GM18499 (cell line): Measurements from ENCODE around the gene NHS.

Source experiments
- ATAC-seq: cut with Tn5 transposase; IDR thresholded peaks from one replicate; pipeline ENCODE4 v1.9.1; 2021; ENCODE audit warnings: moderate number of reproducible peaks; ENCODE audit not compliant: insufficient read depth, unreplicated experiment

The NHS gene

DNA sequence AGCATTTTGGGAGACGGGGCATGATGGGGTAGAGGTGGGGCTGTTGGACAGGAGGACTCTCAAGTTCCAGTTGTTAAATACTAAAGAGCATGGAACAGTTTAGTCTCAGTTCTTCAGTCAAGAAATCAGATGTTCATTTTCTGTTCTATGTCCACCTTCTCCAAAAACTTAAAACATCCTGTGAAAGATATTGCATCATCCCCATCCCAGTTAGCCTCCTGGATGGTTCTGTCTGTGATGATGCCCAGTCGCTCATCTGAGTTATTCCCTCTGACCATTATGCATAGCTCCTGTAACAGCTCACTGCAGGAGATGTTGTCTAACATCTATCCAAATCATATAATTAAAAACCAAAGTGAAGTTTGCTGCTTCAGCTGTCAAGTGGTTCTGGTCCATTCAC lies 330.2 kb downstream of the NHS start:
- ATAC-seq, result no peak

DNA sequence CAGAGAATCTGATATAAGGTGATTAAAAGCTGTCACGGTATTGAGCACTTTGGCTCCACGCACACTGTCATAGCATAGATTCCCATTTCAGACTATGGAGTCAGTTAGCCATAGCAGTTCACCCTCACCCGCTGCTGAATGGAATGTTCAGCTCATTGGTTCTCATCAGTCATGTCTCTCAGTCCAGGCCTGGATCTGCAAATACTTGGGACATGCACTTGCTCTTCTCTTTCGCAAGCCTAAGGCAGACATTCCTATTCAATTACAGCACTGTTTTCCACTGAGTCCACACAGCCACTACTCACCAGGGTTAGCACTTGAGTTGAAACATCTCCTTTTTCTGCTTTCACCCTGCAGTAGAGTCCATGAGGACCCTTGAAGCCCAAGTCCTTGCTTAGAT lies 331.7 kb downstream of the NHS start:
- no peak for ATAC-seq

DNA sequence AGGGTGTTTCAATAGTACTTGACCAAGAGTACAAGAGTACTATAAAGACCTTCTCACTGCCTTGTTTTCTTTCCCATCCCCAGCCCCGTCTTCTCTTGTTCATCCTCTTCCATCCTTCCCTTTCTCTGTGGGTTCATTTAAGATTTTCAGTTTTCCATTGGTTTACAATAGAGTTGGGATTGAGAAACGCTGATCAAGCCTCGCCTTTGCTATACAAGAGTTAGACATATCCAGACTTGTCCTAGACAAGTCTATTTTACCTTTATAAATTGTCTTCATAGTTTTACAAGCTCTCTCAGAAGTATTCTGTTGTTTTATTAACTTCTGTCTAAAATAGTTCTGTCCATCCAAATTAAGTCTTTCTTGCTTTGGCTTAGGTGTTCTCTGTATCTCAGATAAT lies 332.7 kb downstream of the NHS start:
- ATAC-seq, result no peak

DNA sequence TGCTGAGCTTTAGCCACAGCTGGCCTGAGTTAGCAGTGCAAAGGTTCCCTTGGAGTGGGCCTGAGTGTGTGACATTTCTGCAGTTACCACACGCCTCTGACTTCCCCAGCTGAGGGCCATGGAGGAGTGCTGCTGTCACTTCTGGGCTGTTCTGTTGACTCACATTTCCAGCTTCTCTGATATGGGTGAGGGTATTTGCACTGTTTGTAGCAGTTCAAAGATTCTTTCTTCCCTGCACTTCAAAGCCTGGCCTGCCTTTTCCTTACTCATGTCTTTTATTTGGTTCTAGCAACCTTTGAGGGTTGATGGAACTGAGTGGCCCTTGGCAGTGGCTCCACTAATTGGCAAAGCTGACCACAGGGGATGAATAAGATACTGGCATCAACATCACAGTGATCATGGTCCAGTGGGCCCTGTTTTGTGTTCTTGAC lies 335.9 kb downstream of the NHS start:
- ATAC-seq, result no peak

DNA sequence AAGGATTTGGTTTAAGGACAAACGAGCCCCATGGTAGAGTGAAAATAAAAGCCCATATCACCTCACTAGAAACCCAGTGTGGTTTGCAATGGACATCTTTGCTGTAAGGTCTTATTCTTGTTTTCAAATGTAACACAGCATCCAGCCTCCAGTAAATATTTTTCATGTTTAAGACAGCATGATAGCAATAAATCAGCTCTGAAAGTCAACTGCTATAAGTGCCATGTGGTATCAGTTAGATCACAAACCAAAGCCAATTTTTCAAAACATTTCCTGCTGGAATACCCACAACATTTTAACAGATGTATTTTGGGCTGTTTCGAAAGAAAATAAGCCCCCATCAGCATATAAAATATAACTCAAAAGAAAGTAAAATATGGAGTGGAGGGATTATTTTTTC lies 338.3 kb downstream of the NHS start:
- no peak for ATAC-seq

DNA sequence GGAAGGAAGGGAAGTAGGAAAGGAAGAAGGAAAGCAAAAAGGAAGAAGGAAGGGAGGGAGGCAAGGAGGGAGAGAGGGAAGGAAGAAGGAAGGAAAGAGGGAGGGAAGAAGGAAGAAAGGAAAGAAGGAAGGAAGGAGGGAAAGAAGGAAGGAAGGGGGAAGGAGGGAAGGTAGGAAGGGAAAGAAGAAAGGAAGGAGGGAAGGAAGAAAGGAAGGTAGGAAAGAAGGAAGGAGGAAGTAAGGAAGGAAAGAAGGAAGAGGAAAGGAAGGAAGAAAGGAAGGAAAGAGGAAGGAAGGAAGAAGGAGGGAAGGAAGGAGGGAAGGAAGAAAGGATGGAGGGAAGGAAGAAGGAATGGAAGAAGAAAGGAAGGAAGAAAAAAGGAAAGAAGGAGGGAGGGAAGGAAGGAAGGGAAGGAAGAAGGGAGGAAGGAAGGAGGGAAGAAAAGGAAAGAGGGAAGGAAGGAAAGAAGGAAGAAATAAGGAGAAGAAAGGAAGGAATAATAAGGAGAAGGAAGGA lies 343.7 kb downstream of the NHS start:
- ATAC-seq, result no peak

DNA sequence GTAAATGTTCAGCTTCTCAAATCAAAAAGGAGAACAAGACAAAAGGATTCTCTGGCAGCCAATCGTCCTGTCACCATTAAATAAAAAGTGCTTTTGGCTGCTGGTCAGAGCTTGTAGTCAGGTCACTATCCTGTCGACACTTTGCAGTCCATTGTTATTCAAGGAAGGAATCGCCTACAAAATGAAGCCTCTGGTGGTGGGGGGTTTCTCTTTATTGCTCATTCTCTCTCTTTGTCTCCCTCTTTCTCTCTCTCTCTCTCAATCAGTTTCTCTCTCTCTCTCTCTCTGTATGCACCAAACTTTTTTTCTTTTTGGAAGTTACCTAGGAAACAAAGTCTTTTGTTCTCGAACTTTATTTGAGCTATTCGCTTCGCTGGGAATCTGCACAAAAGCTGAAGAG lies 344.7 kb downstream of the NHS start:
- no peak for ATAC-seq

DNA sequence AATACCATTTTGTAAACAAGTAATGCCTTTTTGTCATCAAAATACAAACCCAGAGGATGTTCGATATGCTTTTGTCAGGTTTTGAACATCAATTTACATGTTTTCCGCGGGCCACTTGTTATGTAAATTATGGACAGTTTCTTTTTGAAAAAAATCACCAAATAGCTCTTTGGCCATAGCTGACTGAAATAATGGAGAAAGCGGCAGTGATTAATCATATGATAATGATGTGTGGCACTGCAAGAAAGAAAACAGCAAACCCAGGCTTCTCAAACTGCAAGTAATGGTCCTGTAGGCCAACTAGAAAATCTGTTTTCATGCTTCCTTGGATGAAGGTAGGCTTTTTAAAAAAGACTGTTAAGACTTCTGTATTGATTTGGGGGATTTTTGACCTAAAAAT lies 346.7 kb downstream of the NHS start:
- no peak for ATAC-seq

DNA sequence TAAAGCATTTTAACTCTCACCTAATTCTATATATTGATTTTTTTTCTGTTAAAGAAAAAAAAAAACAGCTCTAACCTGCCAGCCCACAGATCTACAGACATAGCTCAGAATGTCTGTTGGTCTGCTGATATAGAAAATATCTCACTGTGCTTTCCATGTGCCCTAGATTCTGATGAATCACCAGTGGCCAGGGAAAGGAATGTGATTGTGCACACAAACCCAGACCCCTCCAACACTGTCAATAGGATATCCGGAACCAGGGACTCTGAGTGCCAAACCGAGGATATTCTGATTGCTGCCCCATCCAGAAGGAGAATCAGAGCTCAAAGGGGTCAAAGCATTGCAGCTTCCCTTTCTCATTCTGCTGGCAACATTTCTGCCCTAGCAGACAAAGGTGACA lies 350.2 kb downstream of the NHS start:
- no peak for ATAC-seq

DNA sequence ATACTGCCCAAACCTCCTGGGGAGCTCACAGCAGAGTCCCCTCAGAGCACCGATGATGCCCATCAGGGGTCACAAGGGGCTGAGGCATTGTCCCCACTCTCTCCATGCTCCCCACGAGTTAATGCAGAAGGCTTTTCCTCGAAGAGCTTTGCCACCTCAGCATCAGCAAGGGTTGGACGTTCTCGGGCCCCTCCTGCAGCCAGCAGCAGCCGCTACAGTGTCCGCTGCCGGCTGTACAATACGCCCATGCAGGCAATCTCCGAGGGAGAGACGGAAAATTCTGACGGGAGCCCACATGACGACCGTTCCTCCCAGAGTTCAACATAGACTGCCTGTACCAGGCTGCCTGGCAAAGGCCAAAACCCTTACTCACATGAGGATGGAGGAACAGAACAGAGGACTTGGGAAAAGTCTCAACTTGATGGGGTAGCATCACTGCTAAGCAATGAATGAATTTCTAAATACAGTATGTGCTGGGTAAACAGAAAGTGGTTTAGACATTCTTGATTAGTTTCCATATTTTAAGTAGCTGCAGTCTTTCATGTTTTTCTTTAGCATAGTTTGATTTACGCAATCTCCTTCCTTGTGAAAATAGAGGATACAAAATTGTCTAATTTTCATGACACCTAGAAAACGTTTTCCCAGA lies 357.3 kb downstream of the NHS start:
- no peak for ATAC-seq

DNA sequence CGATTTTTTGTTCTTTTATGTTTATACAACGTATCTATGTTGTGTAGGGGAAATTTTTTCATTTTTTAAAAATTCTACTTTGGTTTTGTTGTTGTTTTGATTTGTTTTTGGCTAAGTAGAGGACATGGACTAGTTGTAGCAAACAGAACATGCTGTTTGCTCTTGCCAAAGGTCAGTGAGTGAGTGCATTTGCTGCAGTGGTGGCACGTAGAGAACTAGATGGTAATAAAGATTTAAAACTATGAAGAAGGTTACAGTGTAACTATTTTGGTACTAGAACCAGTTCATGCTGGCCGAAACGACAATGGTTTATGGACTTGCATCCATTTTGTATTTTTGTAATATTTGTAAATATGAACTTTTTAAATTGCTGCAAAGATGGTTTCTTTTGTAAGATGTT lies 360.4 kb downstream of the NHS start:
- ATAC-seq, result no peak

DNA sequence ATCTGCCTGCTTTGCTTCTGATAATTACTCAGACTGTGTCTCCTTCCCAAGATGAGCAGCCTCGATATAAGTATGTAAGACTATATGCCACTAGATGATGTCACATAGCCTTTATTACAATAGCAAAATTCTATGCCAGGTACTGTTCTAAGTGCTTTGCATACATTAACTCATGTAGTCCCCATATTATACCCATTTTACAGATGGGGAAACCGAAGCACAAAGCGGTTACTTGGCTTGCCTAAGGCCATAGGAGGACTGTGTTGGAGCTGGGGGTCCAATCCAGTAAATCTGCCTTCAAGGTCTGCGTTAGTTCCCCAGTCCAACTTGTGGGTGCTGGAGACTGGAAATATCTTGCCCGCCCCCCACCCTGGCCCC lies 361.5 kb downstream of the NHS start:
- ATAC-seq, result no peak

DNA sequence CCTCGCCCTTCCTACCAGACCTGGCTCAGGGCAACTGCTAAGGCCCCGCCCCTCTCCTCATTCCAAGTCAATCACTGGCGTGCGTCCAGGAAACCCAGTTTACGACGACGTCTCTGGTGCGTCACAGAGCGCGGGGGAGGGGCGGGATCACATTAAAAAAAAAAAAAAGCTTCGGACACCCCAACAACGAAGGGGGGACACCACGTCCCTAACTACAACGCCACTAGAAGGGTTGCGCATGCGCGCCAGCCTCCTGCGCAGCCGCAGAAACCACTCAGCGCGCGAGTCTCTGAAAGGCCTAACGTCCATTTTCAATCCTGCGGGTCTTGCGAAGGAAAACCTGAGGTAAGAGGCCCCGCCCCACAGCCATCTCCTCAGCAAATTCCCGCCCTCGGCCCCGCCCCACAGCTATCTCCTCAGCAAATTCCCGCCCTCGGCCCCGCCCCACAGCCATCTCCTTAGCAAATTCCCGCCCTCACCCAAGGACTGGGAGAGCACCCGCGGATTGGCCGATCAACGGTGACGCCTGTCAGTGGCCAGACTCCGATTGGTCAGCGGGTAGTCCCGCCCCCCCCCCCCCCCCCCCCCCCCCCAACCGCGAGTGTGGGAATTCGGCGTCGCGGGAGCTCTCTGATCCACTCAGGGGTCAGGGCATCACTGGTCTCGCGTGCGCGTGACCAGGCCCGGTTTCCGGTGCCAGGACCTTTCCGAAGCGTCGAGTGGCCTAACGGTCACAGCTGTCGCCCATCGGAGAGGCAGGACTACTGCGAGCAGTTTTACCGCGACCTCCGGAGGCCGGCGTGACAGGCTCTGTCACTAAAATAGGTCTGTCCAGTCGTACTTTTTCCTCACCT lies 362.1 kb downstream of the NHS start, which contains the start of gene SCML1:
Gene SCML1, plus strand, starts transcription at position 638 of the 854 bp plus-strand sequence. CDS start 6,694 bp downstream, outside the sequence.
- ATAC-seq, result peak; percentile 60

DNA sequence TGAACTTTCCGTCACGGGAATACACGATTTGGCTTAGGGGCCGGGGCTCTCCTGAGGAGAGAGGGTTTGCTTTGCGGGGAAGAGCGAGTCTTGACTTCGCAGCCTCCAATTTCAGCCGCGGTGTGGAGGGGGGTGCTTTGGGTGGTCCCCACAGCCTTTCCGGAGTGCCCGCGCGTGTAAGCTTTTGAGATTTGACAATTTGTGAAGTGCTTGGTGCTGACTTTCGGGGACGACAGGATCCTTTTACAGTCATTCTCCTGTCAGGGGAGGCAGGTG lies 362.6 kb downstream of the NHS start:
- ATAC-seq, result no peak

DNA sequence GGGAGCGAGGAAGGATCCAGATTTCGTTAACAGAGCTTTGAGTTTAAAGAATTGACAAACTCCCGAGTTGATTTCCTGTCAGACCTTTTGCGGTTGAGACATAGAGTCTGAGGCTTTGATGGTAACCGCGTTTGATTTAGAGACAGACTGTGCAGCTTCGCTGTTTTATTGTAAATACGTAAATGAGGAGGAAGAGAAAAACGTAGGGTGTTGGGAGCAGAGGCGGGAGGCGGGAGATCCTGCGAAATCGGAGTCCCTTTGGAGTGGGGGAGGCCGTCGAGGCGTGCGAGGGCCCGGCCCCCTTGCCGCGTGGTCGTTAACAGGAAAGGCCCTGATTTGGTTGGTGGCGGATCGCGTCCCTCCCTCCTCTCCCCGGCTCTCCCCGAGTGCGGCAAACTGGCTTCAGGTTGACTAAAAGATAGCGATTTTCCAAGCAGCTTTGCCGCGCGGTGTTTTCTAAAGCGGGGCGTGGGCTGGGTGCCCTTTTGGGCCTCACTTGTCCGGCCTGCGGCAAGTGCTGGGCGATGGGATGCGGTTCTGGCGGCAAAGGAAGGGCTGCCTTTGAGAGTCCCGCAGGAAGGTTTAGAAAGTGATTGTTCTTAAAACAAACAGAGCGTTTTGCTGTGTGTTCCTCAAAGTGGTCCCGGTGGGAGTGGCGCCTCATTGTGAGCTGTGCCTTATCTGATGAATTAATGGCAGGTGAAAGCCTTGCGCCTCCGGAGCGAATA lies 363.1 kb downstream of the NHS start:
- ATAC-seq, result no peak

DNA sequence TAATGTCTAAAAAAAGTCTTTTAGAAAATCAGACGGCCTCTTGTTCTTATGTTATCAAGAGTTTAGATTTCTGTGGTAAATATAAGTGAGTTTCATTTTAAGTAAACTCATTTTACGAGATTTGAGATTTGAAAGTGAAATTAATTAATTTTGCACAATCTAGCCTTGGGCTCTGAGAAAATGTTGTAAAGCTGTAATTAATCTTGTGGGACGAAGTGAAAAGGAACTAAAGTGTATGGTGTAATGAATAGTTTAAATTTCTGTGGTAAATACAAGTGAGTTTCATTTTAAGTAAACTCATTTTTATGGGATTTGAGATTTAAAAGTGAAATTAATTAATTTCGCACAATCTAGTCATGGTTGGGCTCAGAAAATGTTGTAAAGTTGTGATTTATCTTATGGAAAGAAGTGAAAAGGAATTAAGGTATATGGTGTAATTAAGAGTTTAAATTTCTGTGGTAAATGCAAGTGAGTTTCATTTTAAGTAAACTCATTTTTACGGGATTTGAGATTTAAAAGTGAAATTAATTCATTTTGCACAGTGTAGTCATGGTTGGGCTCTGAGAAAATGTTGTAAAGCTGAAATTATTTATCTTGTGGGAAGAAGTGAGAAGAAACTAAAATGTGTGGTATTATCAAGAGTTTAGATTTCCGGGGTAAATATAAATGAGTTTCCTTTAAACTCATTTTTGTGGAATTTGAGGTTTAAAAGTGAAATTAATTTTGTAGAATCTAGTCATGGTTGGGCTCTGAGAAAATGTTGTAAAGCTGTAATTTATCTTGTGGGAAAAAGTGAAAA lies 363.9 kb downstream of the NHS start:
- no peak for ATAC-seq

DNA sequence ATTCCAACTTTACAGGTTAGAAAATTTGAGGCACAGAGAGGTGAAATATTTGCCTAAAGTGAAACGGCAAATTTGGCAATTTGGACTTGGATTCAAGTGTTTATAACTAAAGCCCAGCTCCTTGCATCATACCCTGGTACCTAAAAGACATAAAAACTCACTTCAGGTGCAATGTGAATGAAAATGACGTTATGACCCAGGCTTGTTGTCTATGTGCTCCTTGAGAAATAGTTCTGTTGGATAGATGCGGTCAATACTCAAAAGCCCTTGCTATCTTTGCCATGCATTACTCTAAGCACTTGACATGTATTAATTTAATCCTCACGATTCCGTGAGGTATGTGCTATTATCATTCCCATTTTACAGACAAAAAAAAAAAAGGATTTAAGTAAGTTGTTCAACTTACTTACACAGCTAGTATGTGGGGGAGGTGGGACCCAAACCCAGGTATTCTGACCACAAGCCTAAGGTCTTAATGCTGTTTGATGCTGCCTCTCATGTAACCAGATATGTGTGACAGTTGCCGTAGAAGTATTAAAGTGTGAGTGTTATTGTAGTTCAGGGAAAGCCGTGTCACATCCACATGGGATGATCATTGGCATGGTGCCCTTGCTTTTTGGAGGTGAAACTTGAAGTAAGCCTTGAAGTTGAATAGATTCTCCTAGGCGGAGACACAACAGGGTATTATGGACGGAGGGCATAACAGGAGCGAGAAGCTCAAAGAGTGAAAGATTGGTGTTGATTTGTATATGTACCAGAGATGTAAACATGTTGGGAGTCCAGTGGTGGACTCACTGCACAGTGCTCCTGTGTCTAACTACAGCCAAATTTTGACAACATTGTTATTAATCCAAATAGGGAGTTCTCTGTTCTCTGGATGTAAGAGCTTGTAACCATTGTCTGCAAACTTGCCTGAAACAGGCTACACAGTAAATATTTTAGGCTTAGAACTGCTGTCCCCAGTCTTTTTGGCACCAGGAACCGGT lies 365.4 kb downstream of the NHS start:
- no peak for ATAC-seq

DNA sequence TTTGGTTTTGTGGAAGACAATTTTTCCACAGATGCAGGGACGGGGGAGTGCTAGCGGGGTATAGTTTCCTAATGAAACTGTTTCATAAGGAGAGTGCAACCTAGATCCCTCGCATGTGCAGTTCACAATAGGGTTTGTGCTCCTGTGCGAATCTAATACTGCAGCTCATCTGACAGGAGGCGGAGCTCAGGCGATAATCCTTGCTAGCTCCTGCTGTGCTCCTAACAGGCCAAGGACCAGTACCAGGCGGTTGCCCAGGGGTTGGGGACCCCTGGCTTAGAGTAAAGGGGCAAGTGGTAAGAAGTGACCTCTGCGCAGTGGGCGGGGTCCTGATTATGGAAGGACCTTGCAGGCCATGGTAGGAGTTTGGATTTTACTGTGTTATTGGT lies 366.1 kb downstream of the NHS start:
- no peak for ATAC-seq

DNA sequence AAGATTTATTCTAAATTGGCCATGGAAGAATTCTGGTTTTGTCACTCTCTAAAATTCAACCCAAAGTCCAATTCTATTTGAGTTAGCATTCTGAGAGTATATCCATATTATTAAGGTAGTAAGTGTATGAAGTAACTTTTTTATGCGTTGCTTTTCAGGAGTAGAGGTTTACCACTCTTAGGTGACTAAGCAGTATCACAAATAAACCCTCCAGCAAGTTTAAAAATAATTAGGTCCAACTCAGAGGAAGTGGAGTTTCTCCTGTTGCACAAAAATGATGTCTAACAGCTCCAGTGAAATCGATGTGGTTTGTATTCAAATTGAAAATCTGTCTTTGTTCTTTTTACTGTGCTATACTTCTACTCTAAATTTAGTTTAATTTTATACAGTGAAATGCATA lies 368.9 kb downstream of the NHS start:
- no peak for ATAC-seq
